ENCODE data around the gene CCDC61. TPM values are rescaled to one million over a fixed set of nuclear protein-coding genes. Genes with fewer than 3 reads are reported as not detected.

Gene CCDC61
- total RNA-seq, 1 donor from 2014 or later: 12.4 TPM

DNA sequence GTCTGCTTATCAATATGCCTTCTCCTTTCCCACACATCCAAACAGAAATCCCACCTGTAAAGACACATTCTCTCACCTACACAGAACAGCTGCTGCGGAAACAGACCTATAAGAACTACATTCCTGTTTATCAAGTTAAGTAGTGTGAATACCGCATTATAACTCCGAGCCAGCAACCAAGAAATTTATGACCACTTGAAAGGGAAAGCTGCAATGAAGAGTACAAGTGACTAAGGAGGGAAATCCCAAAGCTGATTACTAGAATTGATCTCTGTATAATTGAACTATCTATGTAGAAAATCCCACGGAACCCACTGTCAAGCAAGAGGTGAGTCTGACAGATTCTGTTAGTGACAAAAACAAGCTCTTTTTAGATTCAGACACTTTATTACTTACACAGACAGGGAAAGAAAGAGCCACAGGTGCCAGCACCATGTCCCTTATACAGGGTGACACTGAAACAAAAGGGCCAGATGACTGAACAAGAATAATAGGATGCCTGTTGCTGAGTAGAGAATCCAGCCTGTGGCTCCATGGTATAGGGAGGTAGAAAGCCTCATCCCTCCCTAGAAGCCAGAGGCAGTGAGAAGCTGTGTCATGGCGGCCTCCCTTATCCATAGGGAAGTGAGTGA, 47.1 kb downstream of the CCDC61 start:
- H3K9me3 Mint-ChIP-seq (ENCODE audit: unreplicated experiment): peaks cover 19% of the 10 kb centered on the region
- peaks cover 1% of the 10 kb centered on the region for H3K36me3 Mint-ChIP-seq (ENCODE audit: unreplicated experiment)
- H3K27ac Mint-ChIP-seq (ENCODE audit: unreplicated experiment): no peak overlapping the region
- no peak overlapping the region for H3K4me3 Mint-ChIP-seq (ENCODE audit: unreplicated experiment)
- H3K27me3 Mint-ChIP-seq (ENCODE audit: unreplicated experiment): peaks cover 57% of the 10 kb centered on the region
- TF ChIP-seq, protein P1, sequence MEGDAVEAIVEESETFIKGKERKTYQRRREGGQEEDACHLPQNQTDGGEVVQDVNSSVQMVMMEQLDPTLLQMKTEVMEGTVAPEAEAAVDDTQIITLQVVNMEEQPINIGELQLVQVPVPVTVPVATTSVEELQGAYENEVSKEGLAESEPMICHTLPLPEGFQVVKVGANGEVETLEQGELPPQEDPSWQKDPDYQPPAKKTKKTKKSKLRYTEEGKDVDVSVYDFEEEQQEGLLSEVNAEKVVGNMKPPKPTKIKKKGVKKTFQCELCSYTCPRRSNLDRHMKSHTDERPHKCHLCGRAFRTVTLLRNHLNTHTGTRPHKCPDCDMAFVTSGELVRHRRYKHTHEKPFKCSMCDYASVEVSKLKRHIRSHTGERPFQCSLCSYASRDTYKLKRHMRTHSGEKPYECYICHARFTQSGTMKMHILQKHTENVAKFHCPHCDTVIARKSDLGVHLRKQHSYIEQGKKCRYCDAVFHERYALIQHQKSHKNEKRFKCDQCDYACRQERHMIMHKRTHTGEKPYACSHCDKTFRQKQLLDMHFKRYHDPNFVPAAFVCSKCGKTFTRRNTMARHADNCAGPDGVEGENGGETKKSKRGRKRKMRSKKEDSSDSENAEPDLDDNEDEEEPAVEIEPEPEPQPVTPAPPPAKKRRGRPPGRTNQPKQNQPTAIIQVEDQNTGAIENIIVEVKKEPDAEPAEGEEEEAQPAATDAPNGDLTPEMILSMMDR (IDR thresholded peaks at IDR 0.05): no peak
- no peaks in the 10 kb centered on the region for H3K4me1 Mint-ChIP-seq (ENCODE audit: unreplicated experiment)
- DNase-seq (ENCODE audit: extremely low spot score, unreplicated experiment): no peak

DNA sequence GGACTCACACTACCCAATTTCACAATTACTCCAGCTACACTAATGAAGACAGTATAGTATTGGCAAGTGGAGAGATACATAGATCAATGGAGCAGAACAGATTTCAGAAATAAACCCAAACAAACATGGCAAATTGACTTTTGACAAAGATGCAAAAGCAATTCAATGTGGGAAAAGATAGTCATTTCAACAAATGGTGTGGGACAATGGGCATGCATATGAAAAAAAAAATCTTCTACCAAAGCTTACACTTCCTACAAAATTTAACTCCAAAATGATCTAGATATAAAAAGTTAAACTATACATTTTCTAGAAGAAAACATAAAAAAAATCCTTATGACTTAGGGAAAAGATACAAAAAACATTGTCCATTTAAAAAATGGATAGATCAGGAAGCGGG, 48.3 kb downstream of the CCDC61 start:
- H3K9me3 Mint-ChIP-seq (ENCODE audit: unreplicated experiment): peaks cover 24% of the 10 kb centered on the region
- H3K4me1 Mint-ChIP-seq (ENCODE audit: unreplicated experiment): no peaks in the 10 kb centered on the region
- H3K27ac Mint-ChIP-seq (ENCODE audit: unreplicated experiment): no peak overlapping the region
- H3K27me3 Mint-ChIP-seq (ENCODE audit: unreplicated experiment): peaks cover 68% of the 10 kb centered on the region
- DNase-seq (ENCODE audit: extremely low spot score, unreplicated experiment): no peak
- H3K4me3 Mint-ChIP-seq (ENCODE audit: unreplicated experiment): no peak overlapping the region
- H3K36me3 Mint-ChIP-seq (ENCODE audit: unreplicated experiment): peaks cover 1% of the 10 kb centered on the region
- TF ChIP-seq, protein P1 (IDR thresholded peaks at IDR 0.05): no peak

DNA sequence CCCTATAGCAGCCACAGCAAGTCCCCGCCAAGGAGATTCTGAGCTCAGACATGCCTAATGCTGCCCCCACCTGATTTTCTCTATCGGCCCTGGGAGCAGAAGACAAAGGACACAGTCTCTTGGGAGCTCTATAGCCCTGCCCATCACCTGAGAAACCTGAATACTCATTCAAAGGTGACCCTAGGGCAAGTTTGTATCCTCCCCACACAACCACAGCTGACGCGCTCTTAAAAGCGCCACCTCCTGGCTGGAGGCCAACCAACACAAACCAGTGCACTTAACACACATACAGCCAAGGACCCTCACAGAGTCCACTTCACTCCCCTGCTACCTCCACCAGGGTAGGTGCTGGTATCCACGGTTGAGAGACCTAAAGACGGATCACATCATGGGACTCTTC, 54.3 kb downstream of the CCDC61 start:
- H3K4me1 Mint-ChIP-seq (ENCODE audit: unreplicated experiment): no peaks in the 10 kb centered on the region
- H3K27ac Mint-ChIP-seq (ENCODE audit: unreplicated experiment): no peak overlapping the region
- H3K36me3 Mint-ChIP-seq (ENCODE audit: unreplicated experiment): no peaks in the 10 kb centered on the region
- peaks cover 80% of the 10 kb centered on the region for H3K27me3 Mint-ChIP-seq (ENCODE audit: unreplicated experiment)
- peaks cover 14% of the 10 kb centered on the region for H3K9me3 Mint-ChIP-seq (ENCODE audit: unreplicated experiment)
- no peak for DNase-seq (ENCODE audit: extremely low spot score, unreplicated experiment)
- TF ChIP-seq, protein P1 (IDR thresholded peaks at IDR 0.05): no peak
- H3K4me3 Mint-ChIP-seq (ENCODE audit: unreplicated experiment): no peak overlapping the region

DNA sequence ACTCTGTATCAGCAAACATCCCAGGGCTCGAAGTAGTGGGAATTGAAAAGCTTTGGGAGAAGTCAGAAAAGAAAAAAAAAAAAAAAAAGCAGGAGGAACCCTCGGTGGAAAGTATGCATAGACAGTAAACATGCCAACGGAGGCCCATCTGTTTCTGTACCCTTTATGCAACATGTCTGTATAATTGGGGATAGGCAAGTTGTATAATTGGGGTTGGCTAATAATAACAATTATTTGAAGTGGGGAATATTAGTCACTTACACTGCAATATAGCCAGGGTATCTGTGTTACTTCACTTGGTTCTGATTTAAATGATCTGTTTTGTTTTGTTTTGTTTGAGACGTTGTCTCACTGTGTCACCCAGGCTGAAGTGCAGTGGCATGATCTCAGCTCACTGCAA, 57.6 kb downstream of the CCDC61 start:
- H3K4me1 Mint-ChIP-seq (ENCODE audit: unreplicated experiment): no peaks in the 10 kb centered on the region
- DNase-seq (ENCODE audit: extremely low spot score, unreplicated experiment): no peak
- H3K36me3 Mint-ChIP-seq (ENCODE audit: unreplicated experiment): no peaks in the 10 kb centered on the region
- no peak overlapping the region for H3K4me3 Mint-ChIP-seq (ENCODE audit: unreplicated experiment)
- peaks cover 83% of the 10 kb centered on the region for H3K27me3 Mint-ChIP-seq (ENCODE audit: unreplicated experiment)
- H3K9me3 Mint-ChIP-seq (ENCODE audit: unreplicated experiment): no peaks in the 10 kb centered on the region
- H3K27ac Mint-ChIP-seq (ENCODE audit: unreplicated experiment): no peak overlapping the region
- TF ChIP-seq, protein P1 (IDR thresholded peaks at IDR 0.05): no peak

DNA sequence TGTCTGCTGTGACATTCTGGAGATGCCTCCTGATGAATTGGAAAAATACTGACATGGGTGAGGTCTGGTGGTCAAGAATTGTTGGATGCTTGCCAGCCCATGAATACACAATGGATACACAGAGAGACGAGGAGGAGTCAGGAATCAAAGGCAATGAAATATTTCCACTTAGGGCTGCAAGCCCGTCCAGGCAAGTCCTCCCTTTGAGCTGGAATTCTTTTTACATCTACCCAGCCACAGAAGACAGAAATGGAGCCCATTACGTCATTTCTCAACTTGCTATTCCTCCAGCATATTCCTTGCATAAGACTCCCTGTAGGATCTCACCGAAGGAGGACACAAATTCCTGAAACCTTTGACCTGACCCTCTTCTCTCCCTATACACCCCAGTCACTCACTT, 61.3 kb downstream of the CCDC61 start:
- no peaks in the 10 kb centered on the region for H3K4me1 Mint-ChIP-seq (ENCODE audit: unreplicated experiment)
- H3K9me3 Mint-ChIP-seq (ENCODE audit: unreplicated experiment): peaks cover 6% of the 10 kb centered on the region
- no peak for DNase-seq (ENCODE audit: extremely low spot score, unreplicated experiment)
- TF ChIP-seq, protein P1 (IDR thresholded peaks at IDR 0.05): no peak
- H3K27ac Mint-ChIP-seq (ENCODE audit: unreplicated experiment): no peak overlapping the region
- H3K4me3 Mint-ChIP-seq (ENCODE audit: unreplicated experiment): no peak overlapping the region
- no peaks in the 10 kb centered on the region for H3K36me3 Mint-ChIP-seq (ENCODE audit: unreplicated experiment)
- peaks cover 87% of the 10 kb centered on the region for H3K27me3 Mint-ChIP-seq (ENCODE audit: unreplicated experiment)
